Fibroblast of lung (primary cell): ENCODE data around the gene CRYL1. TPM values are rescaled to one million over a fixed set of nuclear protein-coding genes. Genes with fewer than 3 reads are reported as not detected.

Experiments
- DNase-seq, 2 donors: peaks; one replicate each; pipeline versions ENCODE4 v3.0.0 to v3.0.0-alpha.2; 2010; ENCODE audit warnings: low read depth in 2 of 2
- H2AFZ ChIP-seq: 2 replicates; pipeline ENCODE4 v1.5.1; 2012; ENCODE audit warnings: low read length, control low read depth, inconsistent platforms
- H3K27ac ChIP-seq: 2 replicates; pipeline ENCODE4 v1.5.1; 2011; ENCODE audit warnings: low read length, control low read depth; ENCODE audit not compliant: insufficient read depth
- H3K27me3 ChIP-seq: 2 replicates; pipeline ENCODE4 v1.5.1; 2011; ENCODE audit warnings: mild to moderate bottlenecking, low read length; ENCODE audit not compliant: control insufficient read depth, insufficient read depth
- H3K36me3 ChIP-seq: 2 replicates; pipeline ENCODE4 v1.5.1; 2011; ENCODE audit warnings: low read length; ENCODE audit not compliant: control insufficient read depth, insufficient read depth
- H3K4me1 ChIP-seq: 2 replicates; pipeline ENCODE4 v1.5.1; 2011; ENCODE audit warnings: low read length; ENCODE audit not compliant: control insufficient read depth, insufficient read depth; ENCODE audit errors: extremely low read depth
- H3K4me2 ChIP-seq: 2 replicates; pipeline ENCODE4 v1.5.1; 2011; ENCODE audit warnings: low read length, control low read depth; ENCODE audit not compliant: insufficient read depth; ENCODE audit errors: extremely low read depth
- H3K4me3 ChIP-seq, 4 experiments: fragments of 200-600 bp in 1 of 4; sonication (generic) in 1 of 4; replicated peaks in 1 of 4; 2 replicates each; pipeline ENCODE4 v1.5.1; 2011 to 2016; ENCODE audit warnings: low read length in 4 of 4, low read depth in 3 of 4, mild to moderate bottlenecking in 3 of 4, control low read depth in 2 of 4, inconsistent platforms in 1 of 4, mixed read lengths in 1 of 4; ENCODE audit not compliant: insufficient read depth in 1 of 4; ENCODE audit errors: control extremely low read depth in 1 of 4
- H3K79me2 ChIP-seq: 2 replicates; pipeline ENCODE4 v1.5.1; 2012; ENCODE audit warnings: mild to moderate bottlenecking, low read length, inconsistent platforms; ENCODE audit not compliant: control insufficient read depth, insufficient read depth
- H3K9ac ChIP-seq: 2 replicates; pipeline ENCODE4 v1.5.1; 2011; ENCODE audit warnings: mild to moderate bottlenecking, low read length, control low read depth; ENCODE audit not compliant: insufficient read depth
- H3K9me3 ChIP-seq: 2 replicates; pipeline ENCODE4 v1.5.1; 2012; ENCODE audit warnings: low read depth, low read length; ENCODE audit not compliant: control insufficient read depth, insufficient read depth
- H4K20me1 ChIP-seq: 2 replicates; pipeline ENCODE4 v1.5.1; 2011; ENCODE audit warnings: low read length; ENCODE audit not compliant: control insufficient read depth, insufficient read depth; ENCODE audit errors: extremely low read depth
- CTCF ChIP-seq, 2 donors: IDR thresholded peaks in 1 of 2; conservative IDR thresholded peaks in 1 of 2; 1 replicate in 1 of 2; 2 replicates in 1 of 2; pipeline ENCODE4 v1.5.1; 2011 to 2012; ENCODE audit warnings: low read length in 2 of 2, control low read depth in 1 of 2, inconsistent platforms in 1 of 2, low read depth in 1 of 2, mild to moderate bottlenecking in 1 of 2
- EZH2 ChIP-seq: IDR thresholded peaks from 2 replicates; pipeline ENCODE4 v1.5.1; 2012; ENCODE audit warnings: low read length, control low read depth, mild to moderate bottlenecking; ENCODE audit errors: missing control alignments
- polyA plus RNA-seq, 2 donors: library from polyadenylated mRNA; depleted of rRNA in 1 of 2; stranded (reverse) in 1 of 2; unstranded in 1 of 2; fragments of >200 nt; gene quantifications; 2 replicates each; pipeline ENCODE4 v1.2.1, GENCODE V29; 2011 to 2012; ENCODE audit warnings: missing spikeins in 1 of 2
- total RNA-seq: library from RNA; depleted of rRNA; stranded (reverse); fragments of >200 nt; gene quantifications from 2 replicates; pipeline ENCODE4 v1.2.1, GENCODE V29; 2014

The CRYL1 gene
- total and polyA plus RNA-seq, 2 donors (not counting 1 experiment from before 2014, with no cell fraction given), result 18.3 to 20.1 TPM

- TF ChIP-seq CTCF (conservative IDR thresholded peaks at IDR 0.05 in 1 of 2, IDR thresholded peaks at IDR 0.05 in 1 of 2; ENCODE audit: low read depth in 1 of 2, low read length in 2 of 2), result no peak
- Histone ChIP-seq H2AFZ (no peak overlapping the region), H4K20me1 (no peaks in the 10 kb centered on the region), H3K4me1 (no peaks in the 10 kb centered on the region), H3K79me2 (no peaks in the 10 kb centered on the region), H3K9me3 (no peaks in the 10 kb centered on the region), H3K36me3 (no peaks in the 10 kb centered on the region), H3K9ac (no peak overlapping the region), H3K4me2 (no peak overlapping the region), H3K27ac (no peak overlapping the region), H3K4me3 (no peak overlapping the region), H3K27me3 (no peaks in the 10 kb centered on the region)
- DNase-seq, result no peak
Observed at GRCh38 chr13:20534038-20534608, 8.5 kb upstream of the CRYL1 start.

- no peak overlapping the region for H2AFZ ChIP-seq
- no peaks in the 10 kb centered on the region for H3K27me3 ChIP-seq
- no peak overlapping the region for H3K27ac ChIP-seq
- H3K4me3 ChIP-seq, result no peak overlapping the region
- no peak overlapping the region for H3K4me2 ChIP-seq
- no peaks in the 10 kb centered on the region for H4K20me1 ChIP-seq
- no peak overlapping the region for H3K9ac ChIP-seq
- TF ChIP-seq EZH2, result no peak
- TF ChIP-seq CTCF (conservative IDR thresholded peaks at IDR 0.05 in 1 of 2, IDR thresholded peaks at IDR 0.05 in 1 of 2; ENCODE audit: low read depth in 1 of 2, low read length in 2 of 2), result no peak
- no peaks in the 10 kb centered on the region for H3K36me3 ChIP-seq
- H3K79me2 ChIP-seq, result peaks cover 5% of the 10 kb centered on the region
- no peaks in the 10 kb centered on the region for H3K9me3 ChIP-seq
- H3K4me1 ChIP-seq, result no peaks in the 10 kb centered on the region
- no peak for DNase-seq
Observed at GRCh38 chr13:20528452-20528851, 2.8 kb upstream of the CRYL1 start.

GRCh38 chr13:20526664-20527063, 1.0 kb upstream of the CRYL1 start:
- TF ChIP-seq CTCF (conservative IDR thresholded peaks at IDR 0.05 in 1 of 2, IDR thresholded peaks at IDR 0.05 in 1 of 2; ENCODE audit: low read depth in 1 of 2, low read length in 2 of 2) (no peak), EZH2 (no peak)
- Histone ChIP-seq H3K4me3 (peak overlapping the region; percentile 64 to 91 (median 80)), H4K20me1 (no peaks in the 10 kb centered on the region), H3K27ac (peak overlapping the region; percentile 80), H3K4me2 (peak overlapping the region; percentile 99), H3K79me2 (peaks cover 5% of the 10 kb centered on the region), H3K36me3 (no peaks in the 10 kb centered on the region), H3K9ac (no peak overlapping the region), H3K9me3 (no peaks in the 10 kb centered on the region), H3K27me3 (no peaks in the 10 kb centered on the region), H2AFZ (peak overlapping the region; percentile 98), H3K4me1 (no peaks in the 10 kb centered on the region)
- peak; percentile 18 to 23 for DNase-seq
